Motor neuron (in vitro differentiated cells): ENCODE results near the gene ABLIM2. TPM values are rescaled to one million over a fixed set of nuclear protein-coding genes. Genes with fewer than 3 reads are reported as not detected.

ENCODE experiments used
- ATAC-seq, 8 experiments: fragments of 200-7000 bp; cut with Tn5 transposase; replicated peaks in 6 of 8; 2 replicates each; pipeline ENCODE4 v1.8.0; 2021; ENCODE audit warnings: mild to moderate bottlenecking in 8 of 8, moderate library complexity in 8 of 8
- H3K27ac ChIP-seq, 2 donors: fragments of 250-450 bp; sonication (Bioruptor Pico); 2 replicates each; pipeline ENCODE4 v1.9.0; 2021; ENCODE audit warnings: antibody characterized with exemption in 2 of 2, mild to moderate bottlenecking in 2 of 2, moderate library complexity in 1 of 2
- H3K4me1 ChIP-seq, 2 donors: fragments of 250-450 bp; sonication (Bioruptor Pico); replicated peaks in 1 of 2; 2 replicates each; pipeline ENCODE4 v1.6.1; 2021; ENCODE audit warnings: antibody characterized with exemption in 2 of 2, mild to moderate bottlenecking in 2 of 2, moderate library complexity in 1 of 2
- H3K4me3 ChIP-seq, 5 donors: fragments of 250-450 bp; sonication (Bioruptor Pico); 2 replicates each; pipeline ENCODE4 v1.9.0; 2021; ENCODE audit warnings: antibody characterized with exemption in 5 of 5, mild to moderate bottlenecking in 5 of 5, moderate library complexity in 4 of 5
- WGBS, 10 experiments: fragments of 450-650 bp; shearing (Covaris generic); methylation state at CpG; one replicate each; pipeline ENCODE4 v1.0.0; 2022; 5-methylcytosine and 5-hydroxymethylcytosine counted together
- in situ Hi-C, 9 experiments: fragments of 400-800 bp; cut with MboI; loops; one replicate each; pipeline ENCODE4 v1.15.0; 2021; ENCODE audit warnings: low sequenced_read_pairs in 9 of 9, low pct_unique_long_range_greater_than_20kb in 2 of 9; ENCODE audit not compliant: unreplicated experiment in 9 of 9
- total RNA-seq, 8 experiments: library from RNA; unstranded; fragments of 300-600 nt; gene quantifications; 2 replicates each; pipeline versions ENCODE4 v1.2.3 to v1.2.4, GENCODE V29; 2022

ABLIM2 gene
- total RNA-seq, 8 experiments from 2014 or later = 0.58 to 18.7 (median 6.5) TPM

DNA sequence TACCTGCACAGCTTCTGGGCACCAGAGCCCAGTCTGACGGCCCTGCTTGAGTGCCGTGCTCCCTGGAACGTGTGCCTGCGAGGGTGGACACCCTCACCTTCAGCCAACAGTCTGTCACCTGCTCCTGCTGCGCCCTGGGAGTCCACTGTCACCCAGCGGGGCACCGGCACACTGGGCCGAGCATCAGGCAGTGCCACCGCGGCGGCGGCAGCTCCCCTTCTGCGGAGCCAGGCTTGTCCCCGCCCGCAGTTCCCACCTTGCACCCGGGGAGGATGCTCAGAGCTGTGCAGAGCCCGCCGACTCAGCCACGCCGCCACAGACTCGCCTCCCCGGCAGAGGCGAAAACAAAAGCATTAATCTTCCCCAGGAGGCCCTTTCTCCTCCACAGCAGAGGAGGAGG is 86.8 kb downstream of the ABLIM2 start:
- Histone ChIP-seq H3K4me1 (peaks cover 28 to 34% of the 10 kb centered on the region in 2 donors), H3K4me3 (no peak overlapping the region), H3K27ac (peak overlapping the region; percentile 14 to 56)
- peak in 5 of 8 experiments; percentile 35 to 46 (median 41) for ATAC-seq
- in situ Hi-C loops = no loop called here
- WGBS, 10 experiments = 0 to 80% (median 30%) methylated on average over 1 to 2 of the region's 23 CpGs; no CpG with 5 or more reads in 6 of the 10 experiments

DNA sequence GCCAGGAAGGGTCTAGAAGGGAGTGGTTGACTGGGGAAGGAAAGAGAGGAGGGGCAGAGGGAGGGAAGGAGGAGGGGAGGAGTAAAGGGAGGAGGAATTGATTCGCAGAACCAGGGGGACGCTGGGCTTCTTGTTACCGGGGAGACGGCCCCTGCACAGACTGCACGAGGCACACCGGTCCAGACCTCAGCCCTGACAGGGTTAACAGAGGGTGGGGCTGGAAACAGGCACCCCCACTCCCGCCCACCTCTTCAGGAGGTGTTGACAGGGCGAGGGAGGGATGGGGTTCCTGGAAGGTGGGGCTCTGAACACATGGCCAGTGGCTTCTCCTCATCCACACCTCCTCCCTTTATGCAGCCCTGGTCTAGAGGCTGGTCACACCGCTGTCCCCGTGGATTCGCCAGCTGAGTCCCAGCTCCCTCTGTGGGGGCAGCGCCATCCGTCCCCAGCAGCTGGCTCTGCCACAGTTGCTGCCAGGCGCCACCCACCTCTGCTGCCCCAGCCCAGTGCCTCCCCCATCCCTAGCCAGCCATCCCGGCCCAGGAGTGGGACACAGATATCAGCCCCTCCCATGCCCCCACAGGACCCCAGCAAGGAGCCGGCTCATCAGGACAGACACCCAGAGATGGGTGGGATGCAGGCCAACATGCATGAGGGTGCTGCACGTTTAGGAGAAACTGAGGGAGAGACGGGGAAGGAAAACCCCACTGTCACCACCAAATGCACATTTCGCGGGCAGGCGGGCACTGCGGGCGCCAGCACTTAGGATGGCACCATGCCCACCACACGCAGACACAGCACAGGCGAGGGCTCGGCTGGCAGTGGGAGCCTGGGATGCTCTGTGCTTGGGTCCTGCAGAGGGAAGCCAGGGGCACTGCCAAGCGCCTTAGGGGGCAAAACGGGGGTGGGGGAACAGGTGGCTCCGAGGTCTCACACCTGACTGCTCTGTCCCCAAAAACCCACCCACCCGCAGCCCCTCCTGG is 87.6 kb downstream of the ABLIM2 start:
- H3K4me3 ChIP-seq = no peak overlapping the region
- 0 to 100% (median 0%) methylated on average over 1 to 3 of the region's 30 CpGs; no CpG with 5 or more reads in 7 of the 10 experiments for WGBS, 10 experiments

GRCh38 chr4:8069102-8069752 is 89.4 kb downstream of the ABLIM2 start:
- 65 to 97% (median 92%) methylated on average over 2 to 6 of the region's 27 CpGs; no CpG with 5 or more reads in 4 of the 10 experiments for WGBS, 10 experiments
- ATAC-seq = no peak
- in situ Hi-C loops = no loop called here
- H3K4me1 ChIP-seq = peaks cover 28 to 34% of the 10 kb centered on the region in 2 donors
- no peak overlapping the region for H3K4me3 ChIP-seq
- no peak overlapping the region for H3K27ac ChIP-seq

More for the DNA sequence above, 87.6 kb downstream of the ABLIM2 start:
- no peak overlapping the region for H3K27ac ChIP-seq
- ATAC-seq = peak; percentile 71 to 88 (median 84)
- peaks cover 28 to 34% of the 10 kb centered on the region in 2 donors for H3K4me1 ChIP-seq
- in situ Hi-C loops = no loop called here

GRCh38 chr4:8067945-8068896 is 90.4 kb downstream of the ABLIM2 start:
- in situ Hi-C loops = no loop called here
- Histone ChIP-seq H3K4me1 (peaks cover 28 to 31% of the 10 kb centered on the region in 2 donors), H3K27ac (no peak overlapping the region), H3K4me3 (no peak overlapping the region)
- 40 to 95% (median 75%) methylated on average over 5 to 19 of the region's 28 CpGs; no CpG with 5 or more reads in 2 of the 10 experiments for WGBS, 10 experiments
- peak in 2 of 8 experiments; percentile 46 to 59 for ATAC-seq

- ATAC-seq = no peak
- WGBS, 10 experiments = 49 to 100% (median 94%) methylated on average over 1 to 7 of the region's 20 CpGs; no CpG with 5 or more reads in 5 of the 10 experiments
- Histone ChIP-seq H3K4me3 (no peak overlapping the region), H3K4me1 (peaks cover 23% of the 10 kb centered on the region in 2 donors), H3K27ac (no peak overlapping the region)
- in situ Hi-C loops = no loop called here
These were observed 91.2 kb downstream of the ABLIM2 start for GRCh38 chr4:8067274-8067936.

GRCh38 chr4:8066336-8066931 is 92.2 kb downstream of the ABLIM2 start:
- peaks cover 13 to 14% of the 10 kb centered on the region in 2 donors for H3K4me1 ChIP-seq
- no peak for ATAC-seq
- in situ Hi-C loops = no loop called here
- no peak overlapping the region for H3K27ac ChIP-seq
- 40 to 100% (median 90%) methylated on average over 1 to 4 of the region's 13 CpGs; no CpG with 5 or more reads in 3 of the 10 experiments for WGBS, 10 experiments
- H3K4me3 ChIP-seq = no peak overlapping the region

DNA sequence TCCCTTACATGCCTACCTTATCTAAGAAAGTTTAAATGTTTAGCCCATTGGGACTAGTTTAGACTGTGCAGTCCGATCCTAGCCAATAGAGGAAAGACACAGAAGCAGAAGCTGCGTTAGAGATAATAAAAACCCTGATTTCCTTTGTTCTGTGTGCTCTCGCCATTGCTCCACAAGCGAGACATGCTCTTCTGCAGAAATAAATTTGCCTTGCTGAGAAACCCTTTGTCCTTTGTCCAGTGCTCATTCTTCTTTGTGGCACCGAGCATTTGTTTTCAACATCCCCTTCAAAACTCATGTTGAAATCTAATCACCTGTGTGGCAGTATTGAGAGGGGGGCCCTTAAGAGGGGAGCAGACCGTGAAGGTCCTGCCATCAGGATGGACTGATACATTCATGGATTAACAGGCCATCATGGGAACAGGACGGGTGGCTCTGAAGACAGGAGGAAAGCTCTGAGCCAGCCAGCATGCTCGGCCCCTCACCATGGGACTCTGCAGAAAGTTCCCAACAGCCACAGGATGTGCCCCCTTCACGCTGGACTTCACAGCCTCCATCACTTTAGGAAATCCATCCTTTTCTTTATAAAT is 94.5 kb downstream of the ABLIM2 start:
- no peaks in the 10 kb centered on the region for H3K4me1 ChIP-seq
- 32 to 100% (median 77%) methylated on average over 1 to 8 of the region's 9 CpGs; no CpG with 5 or more reads in 1 of the 10 experiments for WGBS, 10 experiments
- no peak for ATAC-seq
- in situ Hi-C loops = no loop called here
- no peak overlapping the region for H3K4me3 ChIP-seq
- no peak overlapping the region for H3K27ac ChIP-seq

- in situ Hi-C loops = no loop called here
- no peak for ATAC-seq
- 0 to 87% (median 67%) methylated on average over 1 to 8 of the region's 8 CpGs; no CpG with 5 or more reads in 1 of the 10 experiments for WGBS, 10 experiments
These were observed 97.0 kb downstream of the ABLIM2 start for GRCh38 chr4:8061573-8061972.

DNA sequence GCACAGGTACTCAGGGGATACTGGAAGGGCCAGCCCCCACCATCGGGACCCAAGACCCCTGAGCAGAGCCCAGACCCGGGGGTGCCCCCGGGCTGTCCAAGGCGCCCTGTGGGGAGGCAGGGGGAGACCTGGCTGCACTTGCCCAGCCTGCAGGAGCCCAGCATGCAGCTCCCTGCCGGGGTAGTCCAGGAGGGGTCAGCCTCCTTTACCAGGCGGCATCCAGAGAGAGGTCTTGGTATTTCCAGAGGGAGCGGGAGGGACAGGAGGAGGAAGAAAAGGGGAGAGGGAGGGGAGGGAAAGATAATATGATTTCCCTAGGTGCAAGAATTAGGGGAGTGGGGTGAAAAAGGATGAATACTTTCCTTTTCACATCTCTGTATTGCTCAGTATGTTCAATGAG is 97.5 kb downstream of the ABLIM2 start:
- 0 to 72% methylated on average over 1 to 2 of the region's 7 CpGs; no CpG with 5 or more reads in 8 of the 10 experiments for WGBS, 10 experiments
- H3K27ac ChIP-seq = no peak overlapping the region
- ATAC-seq = no peak
- in situ Hi-C loops = no loop called here
- no peak overlapping the region for H3K4me3 ChIP-seq
- no peaks in the 10 kb centered on the region for H3K4me1 ChIP-seq

More at GRCh38 chr4:8061573-8061972, 97.0 kb downstream of the ABLIM2 start:
- Histone ChIP-seq H3K4me3 (no peak overlapping the region), H3K27ac (no peak overlapping the region), H3K4me1 (no peaks in the 10 kb centered on the region)

GRCh38 chr4:8060632-8061031 is 98.0 kb downstream of the ABLIM2 start:
- in situ Hi-C loops = no loop called here
- WGBS, 10 experiments = 43 to 100% (median 88%) methylated on average over 1 to 13 of the region's 18 CpGs; no CpG with 5 or more reads in 4 of the 10 experiments
- H3K4me1 ChIP-seq = no peaks in the 10 kb centered on the region
- no peak for ATAC-seq
- H3K4me3 ChIP-seq = no peak overlapping the region
- H3K27ac ChIP-seq = no peak overlapping the region

DNA sequence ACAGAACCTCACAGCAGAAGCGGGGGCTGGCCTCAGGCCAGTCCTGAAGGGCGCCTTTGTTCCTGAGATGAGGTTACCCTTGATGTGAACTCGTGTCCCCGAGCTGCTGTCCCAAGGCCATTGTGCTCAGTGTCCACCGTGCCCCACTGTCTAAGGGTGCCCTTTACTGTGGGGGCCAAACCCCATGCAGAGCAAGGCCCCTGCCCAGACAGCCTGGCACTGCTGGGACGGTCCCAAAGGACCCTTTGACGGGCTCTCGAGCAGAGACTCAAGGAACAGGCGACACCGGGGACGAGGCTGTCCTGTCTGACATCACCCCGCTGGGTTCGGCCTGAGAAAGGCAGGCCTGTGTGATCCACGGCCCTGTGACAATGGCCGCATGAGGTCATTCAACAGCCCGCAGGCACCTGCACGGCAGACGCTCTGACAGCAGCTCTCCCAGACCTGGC is 100.6 kb downstream of the ABLIM2 start:
- no peak overlapping the region for H3K27ac ChIP-seq
- ATAC-seq = peak in 5 of 8 experiments; percentile 85 to 98 (median 90)
- peaks cover 0 to 7% of the 10 kb centered on the region in 2 donors for H3K4me1 ChIP-seq
- in situ Hi-C loops = no loop called here
- WGBS, 10 experiments = 40 to 100% (median 71%) methylated on average over 1 to 6 of the region's 18 CpGs; no CpG with 5 or more reads in 4 of the 10 experiments
- H3K4me3 ChIP-seq = no peak overlapping the region
